ENCODE measurements around the gene ABCA13.

The ABCA13 gene

DNA sequence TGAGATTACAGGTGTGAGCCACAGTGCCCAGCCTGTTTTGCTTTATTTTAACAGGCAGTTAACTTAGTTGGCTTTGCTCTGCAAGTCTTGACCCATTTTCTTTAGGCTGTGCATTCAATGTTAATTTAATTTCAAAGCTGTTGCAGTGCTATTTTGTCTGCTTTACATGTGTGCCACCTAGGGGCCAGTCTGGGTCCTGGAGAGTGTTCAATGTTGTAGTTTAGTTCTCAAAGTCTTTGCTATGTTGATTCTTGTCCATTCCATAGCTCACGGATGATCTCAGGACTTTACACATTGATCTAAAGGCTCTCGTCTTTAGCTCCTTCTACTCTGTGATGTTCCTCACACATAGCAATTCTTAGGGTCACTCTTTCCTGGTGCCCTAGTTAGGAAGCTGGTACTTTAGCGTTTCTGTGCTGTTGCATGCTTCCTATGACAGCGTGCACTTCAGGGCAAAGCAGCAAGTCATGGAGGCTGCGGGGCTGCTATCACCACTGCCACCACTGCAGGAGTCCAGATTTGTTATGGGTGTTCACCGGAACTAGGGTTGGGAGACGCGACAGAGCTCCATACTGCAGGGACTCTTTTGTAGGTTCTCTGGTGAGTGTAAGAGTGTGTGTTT is 16.4 kb upstream of the ABCA13 start:
- Histone ChIP-seq H3K27me3 (ENCODE audit: insufficient read depth, low read depth) (no peaks in the 10 kb centered on the region), H3K4me2 (no peak overlapping the region), H3K27ac (no peak overlapping the region), H3K79me2 (ENCODE audit: insufficient read depth, low read depth) (no peaks in the 10 kb centered on the region), H3K36me3 (ENCODE audit: insufficient read depth) (no peaks in the 10 kb centered on the region), H2AFZ (ENCODE audit: low read depth) (peak overlapping the region; percentile 20; the same call in 1 of the 2 replicates), H3K4me3 (IDR thresholded peaks at IDR 0.05; ENCODE audit: insufficient read depth, low read depth, low read length) (no peak overlapping the region), H3K9ac (no peak overlapping the region), H4K20me1 (ENCODE audit: insufficient read depth) (no peaks in the 10 kb centered on the region), H3K4me1 (ENCODE audit: low read depth, poor library complexity, severe bottlenecking) (peaks cover 4% of the 10 kb centered on the region)
- TF ChIP-seq, protein P1, sequence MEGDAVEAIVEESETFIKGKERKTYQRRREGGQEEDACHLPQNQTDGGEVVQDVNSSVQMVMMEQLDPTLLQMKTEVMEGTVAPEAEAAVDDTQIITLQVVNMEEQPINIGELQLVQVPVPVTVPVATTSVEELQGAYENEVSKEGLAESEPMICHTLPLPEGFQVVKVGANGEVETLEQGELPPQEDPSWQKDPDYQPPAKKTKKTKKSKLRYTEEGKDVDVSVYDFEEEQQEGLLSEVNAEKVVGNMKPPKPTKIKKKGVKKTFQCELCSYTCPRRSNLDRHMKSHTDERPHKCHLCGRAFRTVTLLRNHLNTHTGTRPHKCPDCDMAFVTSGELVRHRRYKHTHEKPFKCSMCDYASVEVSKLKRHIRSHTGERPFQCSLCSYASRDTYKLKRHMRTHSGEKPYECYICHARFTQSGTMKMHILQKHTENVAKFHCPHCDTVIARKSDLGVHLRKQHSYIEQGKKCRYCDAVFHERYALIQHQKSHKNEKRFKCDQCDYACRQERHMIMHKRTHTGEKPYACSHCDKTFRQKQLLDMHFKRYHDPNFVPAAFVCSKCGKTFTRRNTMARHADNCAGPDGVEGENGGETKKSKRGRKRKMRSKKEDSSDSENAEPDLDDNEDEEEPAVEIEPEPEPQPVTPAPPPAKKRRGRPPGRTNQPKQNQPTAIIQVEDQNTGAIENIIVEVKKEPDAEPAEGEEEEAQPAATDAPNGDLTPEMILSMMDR (conservative IDR thresholded peaks at IDR 0.05; ENCODE audit: low read depth, low read length) = no peak; the same call in none of the 2 replicates

DNA sequence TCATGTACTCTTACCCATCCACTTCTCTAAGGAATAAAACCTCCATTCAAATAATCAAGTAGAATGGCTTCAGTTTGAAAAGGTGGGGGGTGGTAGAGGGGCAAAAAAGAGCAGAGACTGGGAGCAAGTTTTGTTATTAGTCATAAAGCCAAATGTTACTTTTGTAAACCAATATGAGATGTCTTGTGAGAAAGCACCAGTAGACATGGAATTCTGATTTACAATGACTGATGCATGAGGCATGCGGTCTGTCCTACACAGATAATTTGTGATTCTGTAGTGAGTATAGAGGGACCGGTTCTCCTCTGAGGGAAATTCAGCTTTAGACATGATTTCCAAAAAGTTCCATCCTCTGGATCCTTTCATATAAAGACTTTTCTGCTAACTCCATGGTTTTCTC is 12.9 kb upstream of the ABCA13 start:
- H3K4me2 ChIP-seq = no peak overlapping the region
- H2AFZ ChIP-seq (ENCODE audit: low read depth) = no peak overlapping the region
- H3K36me3 ChIP-seq (ENCODE audit: insufficient read depth) = no peaks in the 10 kb centered on the region
- H4K20me1 ChIP-seq (ENCODE audit: insufficient read depth) = no peaks in the 10 kb centered on the region
- H3K27ac ChIP-seq = no peak overlapping the region
- H3K79me2 ChIP-seq (ENCODE audit: insufficient read depth, low read depth) = no peaks in the 10 kb centered on the region
- H3K4me1 ChIP-seq (ENCODE audit: low read depth, poor library complexity, severe bottlenecking) = peaks cover 14% of the 10 kb centered on the region
- H3K27me3 ChIP-seq (ENCODE audit: insufficient read depth, low read depth) = no peaks in the 10 kb centered on the region
- TF ChIP-seq, protein P1 (conservative IDR thresholded peaks at IDR 0.05; ENCODE audit: low read depth, low read length) = no peak
- H3K9ac ChIP-seq = no peak overlapping the region
- H3K4me3 ChIP-seq (IDR thresholded peaks at IDR 0.05; ENCODE audit: insufficient read depth, low read depth, low read length) = no peak overlapping the region

DNA sequence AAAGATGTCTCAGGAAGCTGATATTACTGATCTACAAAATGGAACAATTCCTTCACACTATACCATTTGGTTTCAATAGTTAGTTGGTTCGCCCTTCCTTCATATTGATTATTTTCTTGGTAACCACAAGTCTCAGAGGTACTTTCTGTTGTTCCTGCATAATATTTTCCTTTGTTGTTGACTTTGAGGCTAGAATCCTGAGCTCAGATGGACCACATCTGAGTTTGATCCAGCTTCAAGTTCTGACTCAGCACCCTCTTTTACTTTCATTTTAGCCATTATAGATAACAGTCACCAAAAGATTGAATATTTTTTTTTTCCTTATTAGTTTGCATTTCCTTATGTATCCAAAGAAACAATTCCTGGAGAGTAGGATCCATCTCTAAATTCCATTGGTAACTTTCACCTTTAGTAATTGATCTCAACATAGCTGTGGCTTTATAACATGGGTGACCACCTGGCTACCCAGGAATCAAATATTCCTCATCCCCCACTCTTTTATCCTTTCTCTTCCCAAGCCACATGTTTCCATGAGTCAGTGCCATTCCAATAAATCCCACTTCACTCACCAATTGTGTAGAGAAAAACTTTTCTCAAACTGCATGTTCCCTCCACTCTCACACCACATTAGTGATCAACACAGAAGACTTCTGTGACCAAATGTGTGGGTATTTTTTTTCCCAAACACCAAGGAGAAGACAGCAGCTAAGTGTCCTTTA is 9.7 kb upstream of the ABCA13 start:
- no peaks in the 10 kb centered on the region for H3K27me3 ChIP-seq (ENCODE audit: insufficient read depth, low read depth)
- TF ChIP-seq, protein P1 (conservative IDR thresholded peaks at IDR 0.05; ENCODE audit: low read depth, low read length) = no peak
- no peak overlapping the region for H2AFZ ChIP-seq (ENCODE audit: low read depth)

DNA sequence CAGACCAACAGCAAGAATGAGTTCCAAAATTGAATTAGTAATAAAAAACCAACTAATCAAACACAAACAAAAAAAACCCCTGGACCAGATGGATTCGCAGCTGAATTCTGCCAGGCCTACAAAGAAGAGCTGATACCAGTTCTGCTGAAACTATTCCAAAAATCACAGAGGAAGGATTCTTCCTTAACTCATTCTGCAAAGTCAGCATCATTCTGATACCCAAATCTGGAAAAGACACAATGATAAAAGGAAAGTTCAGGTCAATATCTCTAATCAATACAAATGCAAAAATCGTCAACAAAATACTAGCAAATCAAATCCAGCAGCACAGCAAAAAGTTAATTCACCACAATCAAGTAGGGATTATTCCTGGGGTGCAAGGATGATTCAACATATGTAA is 6.1 kb upstream of the ABCA13 start:
- no peak overlapping the region for H3K9ac ChIP-seq
- no peaks in the 10 kb centered on the region for H3K36me3 ChIP-seq (ENCODE audit: insufficient read depth)
- H3K27me3 ChIP-seq (ENCODE audit: insufficient read depth, low read depth) = no peaks in the 10 kb centered on the region
- H3K27ac ChIP-seq = no peak overlapping the region
- H2AFZ ChIP-seq (ENCODE audit: low read depth) = no peak overlapping the region
- TF ChIP-seq, protein P1 (conservative IDR thresholded peaks at IDR 0.05; ENCODE audit: low read depth, low read length) = no peak
- H3K4me2 ChIP-seq = no peak overlapping the region
- no peaks in the 10 kb centered on the region for H4K20me1 ChIP-seq (ENCODE audit: insufficient read depth)
- H3K4me1 ChIP-seq (ENCODE audit: low read depth, poor library complexity, severe bottlenecking) = peaks cover 9% of the 10 kb centered on the region
- no peaks in the 10 kb centered on the region for H3K79me2 ChIP-seq (ENCODE audit: insufficient read depth, low read depth)
- H3K4me3 ChIP-seq (IDR thresholded peaks at IDR 0.05; ENCODE audit: insufficient read depth, low read depth, low read length) = no peak overlapping the region

More for the DNA sequence above, 9.7 kb upstream of the ABCA13 start:
- Histone ChIP-seq H3K4me2 (peak overlapping the region; percentile 47), H3K79me2 (ENCODE audit: insufficient read depth, low read depth) (no peaks in the 10 kb centered on the region), H4K20me1 (ENCODE audit: insufficient read depth) (no peaks in the 10 kb centered on the region), H3K27ac (0 out of 2 replicates have a peak overlapping the region, but pooled peaks have one; percentile 14), H3K9ac (no peak overlapping the region), H3K4me1 (ENCODE audit: low read depth, poor library complexity, severe bottlenecking) (peaks cover 9% of the 10 kb centered on the region), H3K4me3 (IDR thresholded peaks at IDR 0.05; ENCODE audit: insufficient read depth, low read depth, low read length) (no peak overlapping the region), H3K36me3 (ENCODE audit: insufficient read depth) (no peaks in the 10 kb centered on the region)
